HG03432 (cell line): ENCODE measurements around the gene SLIT3.
"Not testable (repeated sequence)": the region's sequence is repeated elsewhere in the genome, so short reads cannot be mapped to it uniquely, and the experiment has no call there.

Experiments
- ATAC-seq: cut with Tn5 transposase; IDR thresholded peaks from one replicate; pipeline ENCODE4 v1.9.1; 2021; ENCODE audit warnings: mild to moderate bottlenecking, moderate library complexity; ENCODE audit not compliant: unreplicated experiment

SLIT3 gene

DNA sequence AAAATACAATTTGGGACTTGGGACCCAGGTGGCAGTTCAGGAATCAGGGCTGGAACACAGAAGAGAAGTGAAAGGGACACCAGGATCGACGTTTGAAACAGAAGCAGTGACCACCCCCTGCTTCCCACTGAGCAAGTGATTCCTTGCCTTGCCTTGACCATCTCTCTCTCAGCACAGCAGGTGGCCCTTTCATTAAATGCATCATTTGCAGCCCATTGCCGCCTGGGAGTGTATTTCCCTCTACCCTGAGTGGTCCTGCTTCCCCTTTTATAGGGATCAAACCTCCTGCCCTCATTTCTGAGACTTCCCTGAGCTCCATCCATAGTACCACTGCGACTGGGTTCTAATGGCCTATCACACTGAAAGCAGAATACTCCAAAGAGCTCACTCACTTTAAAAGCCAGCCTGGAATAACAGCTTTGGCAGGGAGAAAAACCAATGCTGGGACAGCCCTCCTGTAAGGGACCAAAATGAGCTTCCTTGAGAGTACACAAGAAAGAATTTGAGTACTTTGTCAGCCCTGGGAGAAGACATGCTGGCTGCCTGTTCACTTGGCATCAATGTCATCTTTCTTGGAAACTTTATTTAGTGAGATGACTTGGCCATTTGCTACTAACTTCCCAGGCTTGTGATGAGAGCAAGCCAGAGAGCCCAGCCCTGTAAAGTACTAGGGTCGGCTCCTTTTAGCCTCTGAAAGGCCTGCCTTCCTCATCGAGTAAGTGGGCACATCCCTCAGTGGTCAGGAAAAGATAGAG lies 149.7 kb downstream of the SLIT3 start:
- no peak for ATAC-seq

DNA sequence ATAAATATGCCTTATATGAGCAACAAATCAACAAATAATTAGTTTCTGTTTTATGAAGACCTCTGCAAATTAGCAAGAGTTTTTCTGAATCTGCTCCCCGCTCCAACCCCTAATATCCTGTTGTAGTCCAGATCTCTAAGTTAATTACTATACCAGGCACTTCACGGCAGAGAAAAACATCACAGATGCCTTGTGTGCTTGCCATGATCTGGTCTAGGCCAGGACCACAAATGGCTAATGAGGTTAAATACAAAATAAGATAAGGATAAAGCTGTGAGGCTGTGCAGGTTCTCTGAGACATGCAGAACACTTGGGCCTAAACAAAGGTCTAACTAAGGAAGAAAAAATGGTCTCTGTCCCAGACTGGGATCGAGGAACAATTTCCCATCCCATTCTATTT lies 150.8 kb downstream of the SLIT3 start:
- ATAC-seq: no peak

- no peak for ATAC-seq
These were observed 151.6 kb downstream of the SLIT3 start for GRCh38 chr5:169149317-169149716.

DNA sequence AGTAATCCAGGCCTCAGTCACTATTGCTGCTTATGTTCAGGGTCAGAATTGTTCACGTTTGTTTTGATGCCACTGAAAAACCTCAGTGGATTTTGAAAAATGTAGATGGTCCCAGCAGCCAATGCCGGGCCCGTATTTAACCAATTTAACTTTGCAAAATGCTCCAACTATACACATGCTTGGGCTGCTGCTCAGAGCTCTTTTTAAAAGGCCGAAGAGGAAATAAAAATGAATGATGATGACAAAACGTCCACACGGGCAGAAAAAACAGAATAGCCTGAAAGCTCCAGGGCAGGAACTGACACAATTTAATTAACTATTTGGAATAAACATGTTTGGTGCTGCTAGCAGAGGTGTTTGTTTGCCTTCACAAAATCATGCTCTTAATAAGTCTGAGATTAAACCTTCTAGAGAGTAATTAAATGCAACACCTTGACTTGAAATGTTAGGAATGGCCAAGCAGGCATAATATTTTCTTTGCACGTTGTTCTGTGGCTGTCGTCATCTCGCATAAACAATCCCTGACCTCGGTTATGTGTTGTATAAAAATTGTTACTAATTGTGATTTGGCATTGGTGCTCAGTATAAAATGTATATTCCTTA lies 152.7 kb downstream of the SLIT3 start:
- ATAC-seq: no peak

DNA sequence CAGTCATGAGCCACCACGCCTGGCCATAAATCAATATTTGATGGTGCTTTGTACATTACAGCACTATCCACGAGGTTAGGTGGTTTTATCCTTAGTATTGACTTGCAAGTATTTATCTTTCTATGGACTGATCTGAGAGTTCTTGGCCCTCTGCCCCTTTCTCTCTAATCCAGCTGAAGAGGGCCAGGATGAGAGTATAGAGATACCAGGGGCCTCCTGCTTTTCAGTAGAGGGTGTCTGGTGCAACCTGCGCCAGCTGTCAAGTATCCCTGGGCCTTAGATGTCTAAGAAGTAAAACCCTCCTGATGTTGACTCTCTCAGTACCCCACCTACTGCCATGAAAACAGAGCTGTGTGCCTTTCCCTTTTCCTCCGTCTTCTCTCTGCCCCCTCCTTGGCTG lies 153.4 kb downstream of the SLIT3 start:
- ATAC-seq: no peak

GRCh38 chr5:169146158-169146557 lies 154.8 kb downstream of the SLIT3 start:
- ATAC-seq: no peak

DNA sequence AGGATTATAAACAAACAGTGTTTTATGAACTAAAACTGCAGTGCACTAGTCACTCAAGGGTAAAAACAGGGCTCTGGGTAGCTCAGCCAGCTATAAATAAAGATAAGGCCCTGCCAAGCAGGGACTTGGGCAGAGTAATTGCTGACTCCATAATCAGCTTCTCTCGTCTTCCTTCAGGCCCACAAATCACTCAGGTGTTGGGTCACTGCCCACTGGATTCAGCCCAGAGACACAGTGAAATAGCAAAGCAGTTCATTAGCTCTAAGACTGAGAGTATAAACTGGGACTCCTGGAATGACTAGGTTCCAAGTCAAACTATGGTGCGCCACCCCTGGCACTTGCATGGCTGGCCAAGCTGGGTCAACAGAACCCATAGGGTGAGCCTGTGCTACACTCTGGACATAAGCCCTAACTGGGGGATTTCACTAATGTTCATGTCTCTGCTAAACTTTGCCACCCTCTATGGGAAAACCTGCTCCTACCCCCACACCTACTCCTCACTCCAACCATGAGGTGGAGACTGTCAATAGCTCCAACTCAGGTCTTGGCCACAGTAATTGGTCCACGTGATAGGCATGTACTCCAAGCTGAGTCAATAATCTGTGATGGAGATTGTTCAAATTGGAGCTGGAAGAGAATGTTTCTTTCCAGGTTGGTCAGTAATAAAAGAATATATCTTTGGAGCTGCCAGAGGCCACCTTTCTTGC lies 158.5 kb downstream of the SLIT3 start:
- ATAC-seq: no peak

DNA sequence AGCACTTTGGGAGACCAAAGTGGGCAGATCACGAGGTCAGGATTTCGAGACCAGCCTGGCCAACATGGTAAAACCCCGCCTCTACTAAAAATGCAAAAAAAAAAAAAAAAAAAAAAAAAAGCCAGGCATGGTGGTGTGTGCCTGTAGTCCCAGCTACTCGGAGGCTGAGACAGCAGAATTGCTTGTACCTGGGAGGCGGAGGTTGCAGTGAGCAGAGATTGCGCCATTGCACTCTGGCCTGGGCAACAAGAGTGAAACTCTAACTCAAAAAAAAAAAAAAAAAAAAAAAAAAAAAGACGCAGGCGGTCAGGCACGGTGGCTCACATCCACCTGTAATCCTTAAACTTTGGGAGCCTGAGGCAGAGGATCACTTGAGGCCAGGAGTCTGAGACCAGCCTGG lies 160.7 kb downstream of the SLIT3 start:
- not testable (repeated sequence) for ATAC-seq

GRCh38 chr5:169139480-169140050 lies 161.4 kb downstream of the SLIT3 start:
- no peak for ATAC-seq

GRCh38 chr5:169133531-169133930 lies 167.4 kb downstream of the SLIT3 start:
- no peak for ATAC-seq

- ATAC-seq: no peak
These were observed 168.7 kb downstream of the SLIT3 start for GRCh38 chr5:169132302-169132660.

DNA sequence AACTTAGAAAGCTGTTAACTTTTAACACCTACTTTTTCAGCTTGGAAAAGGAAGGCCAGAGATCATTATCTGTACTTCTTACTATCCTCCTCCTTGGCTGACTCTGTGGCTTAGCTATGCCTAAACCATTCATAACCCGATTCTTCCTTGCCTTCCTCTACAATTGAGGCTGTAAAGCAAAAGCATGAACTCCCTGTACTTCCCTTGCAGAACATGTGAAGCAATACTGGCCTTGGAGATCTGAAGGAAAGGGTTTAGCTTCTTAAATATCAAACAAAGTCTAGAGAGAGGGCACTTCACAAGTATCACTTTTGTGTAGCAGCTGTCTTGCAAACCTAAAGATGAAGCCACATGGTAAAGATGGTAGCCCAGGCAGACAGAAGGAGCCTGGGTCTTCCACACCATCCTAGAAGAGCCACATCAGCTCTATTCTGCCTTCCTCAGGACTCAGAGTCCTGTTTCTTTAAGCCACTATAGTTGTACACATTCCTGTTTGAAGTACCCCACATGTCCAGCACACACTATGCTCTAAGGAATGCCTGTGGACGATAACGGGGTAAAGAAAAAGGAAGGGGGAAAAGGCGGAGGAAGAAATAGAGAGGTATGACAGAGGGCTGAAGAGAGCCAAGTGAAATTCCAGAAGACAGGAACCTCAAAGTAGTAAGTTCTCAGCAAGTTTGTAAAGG lies 169.2 kb downstream of the SLIT3 start:
- ATAC-seq: no peak

GRCh38 chr5:169128679-169129078 lies 172.3 kb downstream of the SLIT3 start:
- ATAC-seq: no peak

DNA sequence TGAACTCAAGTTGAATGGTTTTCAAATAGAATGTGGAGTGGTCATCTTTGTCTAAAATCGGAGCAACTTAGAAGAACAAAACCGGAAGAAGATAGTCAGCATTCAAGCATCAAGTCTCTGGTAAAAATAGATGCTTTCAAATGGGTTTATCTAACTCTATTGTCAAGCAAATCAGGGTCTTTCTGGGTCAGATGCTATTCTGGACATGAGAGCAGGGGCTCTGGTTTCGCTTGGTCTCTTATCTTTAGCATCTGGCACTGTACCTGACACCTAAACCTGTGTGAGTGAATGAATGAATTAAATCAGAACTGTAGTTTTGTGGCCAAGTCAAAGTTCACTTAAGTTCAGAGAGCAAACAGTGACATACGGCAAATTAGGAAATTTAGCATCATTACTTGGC lies 173.5 kb downstream of the SLIT3 start:
- no peak for ATAC-seq

GRCh38 chr5:169126481-169127021 lies 174.4 kb downstream of the SLIT3 start:
- no peak for ATAC-seq

GRCh38 chr5:169125571-169125970 lies 175.4 kb downstream of the SLIT3 start:
- no peak for ATAC-seq

DNA sequence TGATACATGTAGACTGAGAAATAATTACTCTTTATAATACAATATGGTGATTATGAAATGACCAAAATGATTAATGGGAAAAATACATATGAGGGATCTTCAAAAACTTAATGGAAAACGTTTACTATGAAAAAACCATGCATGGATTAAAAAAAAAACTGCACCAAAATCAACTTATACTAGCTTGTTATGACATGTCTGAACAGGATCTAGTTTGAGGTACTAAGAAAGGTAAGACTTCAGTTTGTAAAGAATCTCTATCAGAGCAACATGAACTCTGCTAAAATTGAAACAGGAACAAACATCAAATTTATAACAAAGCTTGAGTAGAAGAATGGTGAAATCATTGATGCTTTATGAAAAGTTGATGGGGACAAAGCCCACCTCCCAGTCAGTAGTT lies 178.0 kb downstream of the SLIT3 start:
- no peak for ATAC-seq

- ATAC-seq: no peak
These were observed 179.1 kb downstream of the SLIT3 start for GRCh38 chr5:169121630-169122420.

- ATAC-seq: no peak
These were observed 181.5 kb downstream of the SLIT3 start for GRCh38 chr5:169119288-169120048.
